Right ventricle myocardium inferior (tissue), 1 donor: ENCODE results near the gene ITGB8. TPM values are rescaled to one million over a fixed set of nuclear protein-coding genes. Genes with fewer than 3 reads are reported as not detected.

Experiments used
- ATAC-seq: fragments of 200-7000 bp; cut with Tn5 transposase; one replicate; pipeline ENCODE4 v1.9.1; 2020; ENCODE audit warnings: mild to moderate bottlenecking, moderate library complexity
- DNase-seq: peaks from one replicate; pipeline ENCODE4 v3.0.0; 2021; ENCODE audit errors: missing footprints
- intact Hi-C: fragments of 100-400 bp; cut with DNase I; formaldehyde crosslinking; loops from one replicate; pipeline ENCODE4 v1.11.0; 2022
- total RNA-seq: library from RNA; stranded (reverse); fragmentation: NEBNext Ultra II Directional; extraction: Animal tissue kit (Norgen Biotek cat#: 25700); gene quantifications from one replicate; pipeline ENCODE4 v1.2.1, GENCODE V29; 2021
- donor health status: DM: no; HTN: yes; CAD: no; lungs with severe emphysema.

ITGB8 gene
- total RNA-seq, 1 donor from 2014 or later: 2.5 TPM

GRCh38 chr7:20439416-20440185 lies 108.9 kb downstream of the ITGB8 start:
- intact Hi-C loops: loop anchor here (10.0 kb wide), 1 partner anchor 135 kb away; no protein-coding TSS in a partner anchor
- ATAC-seq: no peak
- DNase-seq: no peak

- intact Hi-C loops: no loop called here
- ATAC-seq: no peak
- DNase-seq: no peak
Observed at GRCh38 chr7:20440472-20441105, 109.9 kb downstream of the ITGB8 start.

GRCh38 chr7:20441346-20441745 lies 110.6 kb downstream of the ITGB8 start:
- ATAC-seq (no peak), DNase-seq (no peak)

GRCh38 chr7:20441991-20442441 lies 111.3 kb downstream of the ITGB8 start:
- DNase-seq: no peak
- intact Hi-C loops: no loop called here
- no peak for ATAC-seq

More at GRCh38 chr7:20441346-20441745, 110.6 kb downstream of the ITGB8 start:
- intact Hi-C loops: no loop called here

- no peak for ATAC-seq
- no peak for DNase-seq
Observed at GRCh38 chr7:20442951-20443350, 112.3 kb downstream of the ITGB8 start.

GRCh38 chr7:20444030-20444800 lies 113.5 kb downstream of the ITGB8 start:
- no peak for DNase-seq
- no peak for ATAC-seq
- intact Hi-C loops: no loop called here

More at GRCh38 chr7:20442951-20443350, 112.3 kb downstream of the ITGB8 start:
- intact Hi-C loops: no loop called here

- no peak for ATAC-seq
- intact Hi-C loops: no loop called here
- no peak for DNase-seq
Observed at GRCh38 chr7:20447021-20447650, 116.4 kb downstream of the ITGB8 start.

- intact Hi-C loops: no loop called here
- ATAC-seq: no peak
Observed at GRCh38 chr7:20449176-20449575, 118.5 kb downstream of the ITGB8 start.

GRCh38 chr7:20450536-20450935 lies 119.8 kb downstream of the ITGB8 start:
- intact Hi-C loops: no loop called here
- DNase-seq: no peak
- no peak for ATAC-seq

More at GRCh38 chr7:20449176-20449575, 118.5 kb downstream of the ITGB8 start:
- DNase-seq: no peak

GRCh38 chr7:20454202-20454601 lies 123.5 kb downstream of the ITGB8 start:
- intact Hi-C loops: no loop called here
- ATAC-seq: no peak
- DNase-seq: no peak

- intact Hi-C loops: no loop called here
Observed at GRCh38 chr7:20456701-20457100, 126.0 kb downstream of the ITGB8 start.

GRCh38 chr7:20458521-20458920 lies 127.8 kb downstream of the ITGB8 start:
- intact Hi-C loops: no loop called here
- no peak for ATAC-seq
- no peak for DNase-seq

More at GRCh38 chr7:20456701-20457100, 126.0 kb downstream of the ITGB8 start:
- ATAC-seq (no peak), DNase-seq (no peak)

GRCh38 chr7:20459419-20459818 lies 128.7 kb downstream of the ITGB8 start:
- intact Hi-C loops: no loop called here
- DNase-seq (no peak), ATAC-seq (no peak)

- DNase-seq (no peak), ATAC-seq (no peak)
- intact Hi-C loops: no loop called here
Observed at GRCh38 chr7:20464891-20465290, 134.2 kb downstream of the ITGB8 start.

Other genes with a start within 250 kb of the ITGB8 start
- 0.16 TPM for gene MACC1, start 113.5 kb upstream of the ITGB8 start, total RNA-seq